HG02943 (cell line): Measurements from ENCODE around the gene MRGPRX1.
"Not testable (repeated sequence)": the region's sequence is repeated elsewhere in the genome, so short reads cannot be mapped to it uniquely, and the experiment has no call there.

Experiments
- ATAC-seq: cut with Tn5 transposase; IDR thresholded peaks from one replicate; pipeline ENCODE4 v1.9.1; 2021; ENCODE audit warnings: mild to moderate bottlenecking, low read depth, moderate library complexity; ENCODE audit not compliant: unreplicated experiment

MRGPRX1 gene

GRCh38 chr11:18939314-18939713, at the start of gene MRGPRX1:
Gene MRGPRX1, minus strand, starts transcription at chr11:18939414. Its CDS starts 4,630 bp downstream, at chr11:18934784.
- ATAC-seq = no peak

- no peak for ATAC-seq
These were observed 48.4 kb upstream of the MRGPRX1 start for GRCh38 chr11:18987454-18988231.

- no peak for ATAC-seq
These were observed 47.5 kb upstream of the MRGPRX1 start for GRCh38 chr11:18986744-18987143.

- ATAC-seq = no peak
These were observed 42.7 kb upstream of the MRGPRX1 start for GRCh38 chr11:18981897-18982296.

GRCh38 chr11:18974192-18974591, 35.0 kb upstream of the MRGPRX1 start:
- ATAC-seq = no peak

GRCh38 chr11:18972336-18972735, 33.1 kb upstream of the MRGPRX1 start:
- ATAC-seq = no peak

- no peak for ATAC-seq
These were observed 30.5 kb upstream of the MRGPRX1 start for GRCh38 chr11:18969720-18970119.

GRCh38 chr11:18958221-18958910, 19.2 kb upstream of the MRGPRX1 start:
- no peak for ATAC-seq

- no peak for ATAC-seq
These were observed 17.4 kb upstream of the MRGPRX1 start for GRCh38 chr11:18956630-18957029.

- ATAC-seq = no peak
These were observed 3.1 kb downstream of the MRGPRX1 start for GRCh38 chr11:18936002-18936673.

- ATAC-seq = no peak
These were observed 4.9 kb downstream of the MRGPRX1 start for GRCh38 chr11:18934195-18934814.

GRCh38 chr11:18927550-18928322, 11.5 kb downstream of the MRGPRX1 start:
- no peak for ATAC-seq

- ATAC-seq = not testable (repeated sequence)
These were observed 13.8 kb downstream of the MRGPRX1 start for GRCh38 chr11:18925426-18925825.

- ATAC-seq = no peak
These were observed 26.3 kb downstream of the MRGPRX1 start for GRCh38 chr11:18912883-18913282.

GRCh38 chr11:18907391-18907790, 31.8 kb downstream of the MRGPRX1 start:
- ATAC-seq = no peak

- not testable (repeated sequence) for ATAC-seq
These were observed 38.6 kb downstream of the MRGPRX1 start for GRCh38 chr11:18900637-18901036.

GRCh38 chr11:18900151-18900611, 39.0 kb downstream of the MRGPRX1 start:
- ATAC-seq = not testable (repeated sequence)

- not testable (repeated sequence) for ATAC-seq
These were observed 47.5 kb downstream of the MRGPRX1 start for GRCh38 chr11:18891712-18892111.

GRCh38 chr11:18890615-18891014, 48.6 kb downstream of the MRGPRX1 start:
- no peak for ATAC-seq
